ENCODE results near the gene TMEM101.
A peak's percentile ranks its signal among the peaks of the same experiment; 100 is the strongest.
"Not testable (repeated sequence)": the region's sequence is repeated elsewhere in the genome, so short reads cannot be mapped to it uniquely, and the experiment has no call there.

The TMEM101 gene

GRCh38 chr17:44023545-44024270, 8.9 kb upstream of the TMEM101 start:
- no peak for DNase-seq

- DNase-seq: no peak
Measured at GRCh38 chr17:44022246-44022645, 7.5 kb upstream of the TMEM101 start.

DNA sequence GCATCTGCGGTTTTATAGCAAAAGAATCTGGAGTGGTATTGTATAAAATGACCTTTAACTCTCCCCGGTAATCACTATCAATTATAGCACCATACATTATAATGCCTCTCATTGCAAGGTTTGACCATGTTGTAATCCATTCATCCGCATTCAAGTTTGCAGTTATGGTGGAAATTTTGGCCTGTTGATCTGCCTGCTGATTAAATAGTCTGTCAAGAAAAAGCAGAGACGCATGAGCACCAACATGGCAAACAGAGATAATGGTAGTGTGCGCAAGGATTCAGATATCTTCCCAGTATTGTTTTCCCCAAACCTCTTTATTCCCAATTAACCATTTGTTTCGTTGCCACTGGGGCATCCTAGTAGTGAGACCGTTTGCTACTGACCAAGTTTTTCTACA, 6.5 kb upstream of the TMEM101 start:
- DNase-seq: not testable (repeated sequence)

DNA sequence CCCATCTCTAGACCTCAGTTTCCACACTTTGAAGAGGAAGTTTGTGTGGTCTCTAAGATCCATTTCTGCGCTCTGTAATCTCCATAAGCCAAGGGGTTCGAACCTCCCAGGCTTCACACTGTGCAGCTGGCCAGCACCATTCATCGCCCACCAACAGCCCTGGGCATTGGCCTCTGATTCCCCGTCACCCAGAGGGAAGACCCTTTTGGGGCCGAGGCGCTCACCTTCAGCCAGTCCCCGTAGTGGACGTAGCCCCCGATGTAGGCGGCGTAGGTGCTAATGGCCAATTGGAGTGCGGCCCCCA, 678 bp downstream of the TMEM101 start:
- DNase-seq: no peak

DNA sequence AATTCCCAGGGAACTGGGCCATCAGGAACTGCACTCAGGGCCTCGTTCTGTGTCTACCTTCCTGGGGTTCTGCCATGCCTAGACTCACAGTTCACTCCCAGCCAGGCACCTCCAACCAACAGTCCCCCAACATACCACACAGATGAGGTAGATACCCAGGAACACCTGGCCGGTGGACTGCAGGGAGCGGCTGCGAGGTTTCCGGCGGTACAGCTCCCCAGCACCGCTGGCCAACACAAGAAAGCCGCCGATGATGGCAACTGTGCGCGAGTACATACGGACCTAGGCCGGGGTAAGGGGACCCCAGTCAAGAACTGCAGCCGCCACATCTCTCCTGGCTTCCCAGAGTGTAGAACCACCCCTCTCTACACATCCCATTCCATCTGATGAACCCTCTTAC, 1.9 kb downstream of the TMEM101 start:
- DNase-seq: no peak

DNA sequence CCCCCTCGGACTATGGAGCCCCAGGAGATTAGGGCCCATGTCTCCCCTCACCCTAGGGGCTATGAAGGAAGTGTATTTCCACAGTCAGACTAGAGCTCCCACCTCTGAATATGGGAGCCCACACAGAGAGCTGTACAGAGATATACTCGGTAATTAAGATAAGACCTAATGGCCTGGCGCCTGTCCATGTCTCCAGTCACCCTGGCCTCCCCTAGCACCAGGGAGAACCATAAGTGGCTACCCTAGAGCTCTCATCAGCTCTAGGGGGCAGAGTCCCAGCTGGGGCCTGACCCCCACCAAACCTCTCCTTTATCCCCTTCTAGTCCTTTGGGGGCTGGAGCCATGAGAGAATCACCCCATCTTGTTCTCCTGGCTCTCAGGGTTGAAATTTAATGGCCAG, 2.4 kb downstream of the TMEM101 start:
- DNase-seq: no peak

- DNase-seq: no peak
Measured at GRCh38 chr17:44011876-44012275, 2.9 kb downstream of the TMEM101 start.

GRCh38 chr17:44010966-44011647, 3.7 kb downstream of the TMEM101 start:
- DNase-seq: no peak

DNA sequence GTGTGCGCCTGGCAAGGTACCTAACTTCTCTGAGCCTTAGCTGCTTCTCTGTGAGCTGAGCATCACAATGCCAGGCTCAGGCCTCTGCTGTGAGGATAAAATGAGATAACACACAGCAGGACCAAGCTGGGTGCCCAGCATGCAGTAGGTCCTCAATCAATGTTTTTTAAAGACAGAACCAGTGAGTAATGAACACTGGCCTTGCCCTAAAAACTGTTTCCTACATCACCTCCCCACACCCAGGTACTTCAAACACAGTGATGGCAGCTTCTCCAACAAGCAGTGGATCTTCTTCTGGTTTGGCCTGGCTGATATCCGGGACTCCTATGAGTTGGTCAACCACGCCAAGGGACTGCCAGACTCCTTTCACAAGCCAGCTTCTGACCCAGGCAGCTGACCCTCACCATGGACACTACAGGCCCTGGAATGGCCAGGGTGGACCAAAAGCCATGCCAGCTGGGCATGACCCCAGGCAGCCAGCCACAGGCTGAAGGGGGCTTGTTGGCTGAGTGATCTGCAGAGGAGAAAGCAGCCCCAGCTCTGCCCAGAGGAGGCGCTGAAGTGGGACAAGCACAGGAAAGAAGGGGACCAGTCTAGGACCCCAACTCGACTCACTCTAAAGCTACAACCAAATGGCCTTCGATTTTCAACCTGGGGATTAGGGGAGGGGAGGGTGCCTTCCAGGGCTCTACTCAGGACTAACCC, 6.4 kb downstream of the TMEM101 start:
- DNase-seq: no peak

GRCh38 chr17:44007346-44008204, 7.2 kb downstream of the TMEM101 start:
- DNase-seq: no peak

DNA sequence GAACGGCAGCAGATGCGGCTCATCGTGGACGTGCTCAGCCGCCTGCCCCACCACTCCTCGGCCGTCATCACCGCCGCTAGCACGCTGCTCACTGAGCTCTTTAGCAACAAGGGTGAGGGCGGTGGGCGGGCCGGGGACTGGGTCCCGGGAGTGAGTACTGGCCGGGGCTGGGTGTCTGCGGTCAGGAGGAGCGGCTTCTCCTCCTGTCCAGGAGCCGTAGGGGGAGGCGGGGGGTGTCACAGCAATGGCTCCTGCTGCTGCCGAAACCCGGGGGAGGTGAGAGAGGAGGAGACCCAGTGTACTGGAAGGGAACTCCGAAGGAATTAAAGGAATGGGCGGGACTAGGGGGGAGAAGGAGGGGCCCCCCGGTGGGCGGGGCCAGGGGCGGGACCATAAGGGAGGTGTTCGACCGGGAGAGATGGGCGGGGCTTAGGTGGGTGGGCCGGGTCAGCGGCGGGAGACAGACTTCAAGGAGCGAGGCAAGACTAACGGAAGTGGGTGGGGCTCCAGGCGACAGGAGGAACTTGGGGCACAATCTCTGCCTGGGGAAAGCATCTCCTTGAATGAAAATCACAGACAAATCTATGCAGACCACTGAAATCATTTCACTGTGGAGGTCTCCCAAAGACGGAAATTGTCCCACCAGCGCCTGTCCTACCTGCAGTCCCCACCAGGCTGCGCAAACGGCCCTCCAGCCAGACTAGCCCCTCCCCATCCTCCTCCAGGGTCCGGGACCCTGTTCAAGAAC, 8.0 kb downstream of the TMEM101 start:
- peak; percentile 33 to 65 for DNase-seq

GRCh38 chr17:44006272-44006597, 8.5 kb downstream of the TMEM101 start:
- no peak for DNase-seq

GRCh38 chr17:44005527-44006271, 9.1 kb downstream of the TMEM101 start:
- no peak for DNase-seq

DNA sequence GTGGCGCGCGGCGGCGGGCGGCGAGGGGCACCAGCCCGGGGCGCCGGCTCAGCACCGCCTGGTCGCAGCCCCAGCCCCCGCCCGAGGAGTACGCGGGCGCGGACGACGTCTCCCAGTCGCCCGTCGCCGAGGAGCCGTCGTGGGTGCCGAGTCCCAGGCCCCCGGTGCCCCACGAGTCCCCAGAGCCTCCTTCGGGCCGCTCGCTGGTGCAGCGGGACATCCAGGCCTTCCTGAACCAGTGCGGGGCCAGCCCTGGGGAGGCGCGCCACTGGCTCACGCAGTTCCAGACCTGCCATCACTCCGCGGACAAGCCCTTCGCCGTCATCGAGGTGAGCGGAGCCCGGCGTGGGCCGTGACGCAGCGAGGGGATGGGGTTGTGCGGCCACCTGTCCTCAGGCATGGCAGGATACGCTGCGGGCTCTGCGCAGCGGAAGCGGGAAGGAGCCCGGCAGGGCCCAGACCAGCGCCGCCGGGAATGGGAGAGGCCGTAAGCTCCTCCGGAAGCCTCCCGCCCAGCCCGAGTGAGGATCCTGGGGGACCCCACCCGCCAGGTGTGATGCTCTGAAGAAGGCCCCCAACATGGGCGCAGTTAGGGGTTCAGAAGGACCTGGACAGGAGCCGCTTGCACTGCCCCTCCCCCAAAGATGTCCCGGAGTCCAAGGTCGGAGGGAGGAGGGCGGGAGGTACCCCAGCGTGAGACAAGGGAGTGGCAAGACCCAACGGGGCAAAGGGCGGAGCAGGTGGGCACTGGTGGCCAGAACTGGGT, 9.8 kb downstream of the TMEM101 start:
- DNase-seq: no peak

DNA sequence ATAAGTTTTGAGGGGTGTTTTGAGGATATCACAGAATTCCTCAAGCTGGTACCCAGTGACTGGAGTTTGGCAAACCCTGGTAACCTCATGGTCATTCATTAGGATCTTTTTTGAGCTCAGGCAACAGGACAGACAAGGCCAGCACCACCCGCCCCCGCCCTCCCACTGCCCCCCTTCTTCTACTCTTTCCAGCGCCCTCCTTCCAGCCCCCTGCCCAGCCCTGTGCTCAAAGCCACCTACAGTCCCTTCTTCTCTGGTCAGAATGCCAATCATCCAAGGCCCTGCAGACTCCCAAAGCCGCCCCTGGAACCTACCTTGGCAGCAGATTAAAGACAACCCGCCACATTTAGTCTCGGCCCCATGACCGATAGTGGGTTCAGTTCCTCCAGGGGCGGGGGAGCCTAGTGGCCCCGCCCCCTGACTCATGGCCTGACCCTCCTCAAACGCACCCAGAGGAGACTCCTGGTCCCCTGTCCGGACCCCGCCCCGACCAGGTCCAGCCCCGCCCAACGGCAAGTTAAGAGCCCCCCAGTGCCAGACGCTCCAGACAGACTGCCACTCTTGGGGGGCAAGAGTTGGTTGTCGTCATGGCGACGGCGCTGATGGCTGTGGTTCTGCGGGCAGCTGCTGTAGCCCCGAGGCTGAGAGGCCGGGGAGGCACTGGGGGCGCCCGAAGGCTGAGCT, 10.5 kb downstream of the TMEM101 start, which contains the start of gene NAGS:
Gene NAGS, plus strand, starts transcription at position 546 of the 684 bp plus-strand sequence. Its CDS starts 42 bp downstream, at position 588.
- DNase-seq: no peak

DNA sequence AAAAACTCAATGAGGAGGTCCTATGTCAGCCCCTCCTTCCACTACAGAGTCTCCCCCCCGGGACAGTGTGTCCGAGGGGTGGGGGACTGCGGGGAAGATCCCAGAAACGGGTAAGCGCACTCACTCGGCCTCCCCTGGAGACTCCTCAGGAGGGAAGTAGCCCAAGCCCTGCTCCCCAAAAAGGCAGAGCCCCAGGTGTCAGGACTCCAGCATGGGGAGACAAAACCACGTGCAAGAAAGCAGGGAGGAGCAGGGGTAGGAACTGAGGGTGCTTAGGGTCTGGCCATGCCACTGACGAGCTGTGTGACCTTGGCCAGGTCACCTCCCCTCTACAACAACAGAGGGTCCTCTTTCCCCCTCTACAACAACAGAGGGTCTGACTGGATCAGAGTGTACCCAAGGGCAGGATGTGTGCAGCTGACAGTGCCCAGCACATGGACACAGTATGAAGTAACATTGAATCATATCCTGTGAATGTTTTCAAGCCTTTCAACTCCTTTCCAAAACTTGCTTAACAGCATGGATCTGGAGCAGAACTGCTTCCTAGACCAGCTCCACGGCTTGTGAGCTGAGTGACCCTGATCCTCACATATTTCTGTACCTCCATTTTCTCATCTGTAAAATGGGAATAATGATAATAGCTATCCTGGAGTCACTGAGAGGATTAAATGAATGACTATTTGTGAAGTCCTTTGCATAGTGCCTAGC, 12.5 kb downstream of the TMEM101 start:
- no peak for DNase-seq

- no peak for DNase-seq
Measured at GRCh38 chr17:44001461-44001920, 13.3 kb downstream of the TMEM101 start.

DNA sequence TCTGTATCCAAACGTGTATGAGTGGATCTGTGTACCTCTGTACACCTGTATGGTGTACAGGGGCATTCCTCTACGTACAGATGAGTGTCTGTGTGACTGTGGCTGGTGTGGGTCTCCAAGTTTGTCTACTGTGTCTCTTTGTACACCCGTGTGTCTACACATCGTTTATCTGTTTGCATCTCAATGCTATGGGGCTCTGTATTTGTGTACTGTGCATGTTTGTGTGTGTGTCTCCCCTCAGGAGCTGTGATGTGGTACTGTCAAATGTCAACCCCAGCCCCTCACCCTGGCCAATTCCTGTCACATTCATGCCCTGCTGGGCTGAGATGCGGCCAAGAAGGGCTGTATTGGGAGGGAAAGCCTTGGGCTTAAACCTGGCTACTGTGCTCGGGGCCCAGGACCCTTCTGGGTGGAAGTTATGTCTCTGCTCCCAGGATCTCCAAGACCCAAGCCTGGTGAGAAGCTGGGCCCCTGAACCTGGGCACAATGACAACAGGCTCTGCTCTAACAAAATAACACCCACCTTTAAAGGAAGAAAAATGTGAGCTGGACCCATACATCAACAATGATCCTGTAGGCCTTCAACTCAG, 13.8 kb downstream of the TMEM101 start:
- no peak for DNase-seq

Measured in hippocampal formation (tissue), 2 donors.